ENCODE measurements around the gene PAPSS1.

The PAPSS1 gene

GRCh38 chr4:107625391-107625902 lies 94.6 kb downstream of the PAPSS1 start:
- no peak for DNase-seq

- no peak for DNase-seq
These were observed 96.0 kb downstream of the PAPSS1 start for GRCh38 chr4:107624024-107624423.

DNA sequence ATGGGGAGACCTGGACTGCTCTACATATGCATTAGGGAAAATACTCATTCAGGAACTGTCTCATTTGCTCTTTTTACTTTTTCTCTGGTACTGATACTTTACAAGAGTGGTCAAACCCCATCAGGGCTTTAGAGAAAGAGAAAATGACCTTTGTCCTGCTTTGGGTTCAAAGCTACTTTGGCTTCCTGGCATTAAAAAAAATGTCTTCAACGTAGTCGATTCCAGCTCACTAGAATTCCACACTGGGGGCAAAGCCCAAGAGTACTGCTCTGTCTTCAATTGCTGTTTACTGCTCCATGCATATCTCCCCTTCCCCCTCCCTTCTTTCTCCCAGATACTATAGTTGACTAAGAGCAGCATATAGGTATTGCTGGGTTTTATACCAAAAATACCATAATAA lies 98.0 kb downstream of the PAPSS1 start:
- no peak for DNase-seq

DNA sequence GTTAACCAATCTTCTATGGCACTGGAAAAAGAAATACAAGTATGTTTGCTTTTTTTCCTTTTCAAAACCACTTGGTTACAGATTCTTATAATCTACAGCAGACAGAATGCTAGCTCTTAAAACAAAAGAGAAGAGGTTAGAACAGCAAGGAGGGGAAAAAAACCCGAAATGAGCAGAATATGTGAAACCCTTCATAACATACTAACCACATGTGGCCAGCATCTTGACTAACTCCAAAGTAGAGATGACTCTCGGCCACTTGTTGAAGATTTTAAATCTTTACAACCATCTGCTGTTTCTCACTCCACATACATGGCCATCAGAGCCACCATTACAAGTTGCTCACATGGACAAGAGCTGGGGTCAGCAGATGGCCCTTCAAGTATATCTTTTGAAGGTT lies 100.3 kb downstream of the PAPSS1 start:
- no peak for DNase-seq

DNA sequence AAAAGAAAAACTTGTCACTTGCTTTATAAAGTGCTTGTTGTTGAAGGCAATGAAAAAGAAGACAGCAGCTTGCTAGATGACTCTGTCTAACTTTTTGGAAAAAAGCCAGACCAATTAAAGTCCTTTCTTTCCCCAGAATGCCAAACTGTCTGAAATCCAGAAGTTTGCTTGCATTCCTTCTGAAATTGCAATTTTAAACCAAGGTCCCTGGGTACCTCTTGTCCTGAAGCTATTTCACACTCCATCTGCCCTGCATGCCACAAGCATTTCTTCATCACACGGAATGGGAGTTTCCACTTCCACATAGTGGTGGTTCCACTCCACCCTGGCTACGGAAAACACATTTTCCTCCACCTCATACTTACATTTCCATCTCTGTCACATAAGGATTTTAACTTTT lies 101.0 kb downstream of the PAPSS1 start:
- DNase-seq = peak in 3 of 4 experiments; percentile 3 to 18 (median 6)

GRCh38 chr4:107618656-107619055 lies 101.4 kb downstream of the PAPSS1 start:
- no peak for DNase-seq

DNA sequence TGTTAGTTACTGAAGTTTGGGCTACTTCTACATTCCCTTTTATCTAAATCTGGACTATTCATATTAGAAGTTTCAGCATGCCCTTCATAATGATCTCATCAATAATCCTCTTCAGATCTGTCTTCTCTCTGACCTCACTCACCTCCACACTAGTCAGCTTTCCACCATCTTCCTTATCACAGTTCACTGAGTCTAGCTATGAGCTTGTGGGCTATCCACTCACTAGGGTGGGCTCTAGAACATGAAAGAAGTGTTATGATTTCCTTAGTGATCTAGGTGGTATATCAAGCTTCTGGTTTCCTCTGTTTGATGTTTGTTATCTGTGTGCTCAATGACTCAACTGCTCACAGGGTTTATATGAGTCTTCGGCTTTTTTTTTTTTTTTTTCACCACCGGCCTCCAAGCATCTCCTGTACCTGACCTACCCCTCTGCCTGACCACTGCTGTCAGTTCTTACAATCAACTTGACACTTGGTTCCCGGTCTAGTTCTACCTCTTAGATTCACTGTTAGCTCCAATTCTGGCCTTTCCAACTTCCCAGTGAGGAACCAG lies 103.1 kb downstream of the PAPSS1 start:
- DNase-seq = no peak

DNA sequence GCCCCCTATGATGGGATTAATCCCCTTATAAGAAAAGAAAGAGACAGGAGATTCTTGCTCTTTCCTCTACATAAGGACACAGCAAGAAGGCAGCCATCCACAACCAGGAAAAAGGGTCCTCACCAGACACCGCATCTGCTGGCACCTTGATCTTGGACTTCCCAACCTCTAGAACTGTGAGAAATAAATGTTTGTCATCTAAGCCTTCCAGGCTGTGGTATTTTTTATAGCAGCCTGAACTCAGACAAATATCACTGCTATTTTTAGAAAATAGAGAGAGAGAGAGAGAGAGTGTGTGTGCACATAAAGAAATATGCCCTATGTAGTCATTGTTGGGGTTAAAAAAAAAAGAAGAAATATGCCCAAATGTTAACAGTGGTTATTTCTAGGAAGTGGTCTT lies 104.2 kb downstream of the PAPSS1 start:
- no peak for DNase-seq

DNA sequence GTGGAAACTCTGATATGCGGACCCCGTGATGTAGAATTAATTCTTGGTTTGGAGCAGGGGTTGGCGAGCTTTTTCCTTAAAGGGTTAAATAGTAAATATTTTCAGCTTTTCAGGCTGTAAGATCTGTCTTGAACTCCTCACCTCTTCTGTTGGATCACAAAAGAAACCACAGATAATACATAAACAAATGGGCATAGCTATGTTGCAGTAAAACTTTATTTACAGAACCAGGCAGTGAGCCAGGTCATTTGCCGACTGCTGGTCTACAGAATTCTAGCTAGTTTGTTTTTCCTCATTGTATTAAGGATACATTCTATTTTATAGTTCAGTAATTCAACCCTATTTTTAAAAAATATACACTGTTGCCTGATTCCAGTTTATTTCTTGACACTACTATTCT lies 116.6 kb downstream of the PAPSS1 start:
- no peak for DNase-seq

DNA sequence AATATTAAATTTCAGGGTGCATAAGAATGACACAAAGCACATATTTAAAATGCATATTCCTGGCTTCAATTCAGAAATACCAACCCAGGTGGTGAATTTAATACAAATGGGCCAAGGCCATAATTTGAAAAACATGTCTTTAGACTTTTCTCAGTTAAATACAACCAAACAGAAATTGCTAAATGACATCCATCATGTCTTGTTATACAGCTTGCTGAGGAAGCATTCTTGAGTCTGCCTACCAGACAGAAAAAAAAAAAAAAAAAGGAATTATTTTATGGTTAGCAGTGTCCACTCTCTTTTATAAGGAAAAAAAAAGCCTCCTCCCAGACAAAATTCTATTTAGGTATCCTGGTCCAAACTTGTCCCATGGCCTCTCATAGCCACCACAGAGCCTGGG lies 119.1 kb downstream of the PAPSS1 start:
- no peak for DNase-seq

DNA sequence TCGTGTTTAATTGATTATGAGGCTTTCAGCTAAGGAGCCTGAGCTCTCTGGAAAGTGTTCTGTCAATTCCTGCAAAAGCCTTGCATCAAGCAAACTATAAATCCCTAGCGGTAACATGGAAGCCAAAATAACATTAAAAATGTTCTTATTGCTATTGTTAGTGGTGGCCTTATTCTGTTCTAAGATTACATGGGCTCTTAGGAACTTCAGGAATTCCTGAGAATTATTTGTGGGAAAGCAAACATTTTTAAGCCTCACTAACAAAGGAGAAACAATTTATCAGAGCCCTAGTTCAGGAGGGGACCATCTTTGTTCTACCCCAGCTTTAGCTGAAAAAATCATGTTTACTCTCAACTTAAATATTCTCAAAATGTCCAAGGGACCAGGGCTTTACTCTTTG lies 119.6 kb downstream of the PAPSS1 start:
- no peak for DNase-seq

DNA sequence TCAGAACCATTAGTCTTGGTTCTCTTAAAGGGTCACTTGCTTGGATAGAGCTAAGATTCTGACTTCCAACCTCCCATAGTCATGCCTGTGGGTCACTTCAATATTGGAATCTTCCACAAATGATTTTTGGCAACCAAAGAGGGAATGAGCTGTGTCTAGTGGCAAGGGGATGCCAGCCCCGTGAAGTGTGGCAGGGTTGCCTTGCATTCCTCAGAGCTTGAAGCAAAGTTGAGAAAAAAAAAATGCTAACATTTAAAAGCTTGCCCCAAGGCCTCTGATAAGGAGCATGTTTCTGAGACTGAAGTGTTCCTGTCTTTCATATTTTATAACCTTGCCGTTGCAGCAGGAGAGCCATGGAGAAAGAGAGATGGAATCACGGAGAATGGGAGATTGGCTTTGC lies 120.2 kb downstream of the PAPSS1 start:
- DNase-seq = no peak

DNA sequence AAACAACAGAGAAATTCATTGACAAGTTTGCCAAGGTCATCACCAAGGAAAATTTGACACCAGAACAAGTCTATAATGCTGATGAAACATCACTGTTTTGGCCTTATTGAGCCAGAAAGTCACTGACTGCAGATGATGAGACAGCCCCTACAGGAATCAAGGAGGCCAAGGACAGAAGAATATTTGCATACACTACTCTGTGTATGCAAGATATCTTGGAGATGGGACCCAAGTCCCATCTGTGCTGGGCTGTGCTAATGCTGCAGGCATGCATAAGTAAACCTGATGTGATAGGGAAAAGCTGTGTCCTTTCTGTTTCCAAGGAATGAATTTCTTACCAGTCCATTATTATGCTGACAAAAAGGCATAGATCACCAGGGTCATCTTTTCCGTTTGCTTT lies 126.8 kb downstream of the PAPSS1 start:
- no peak for DNase-seq

DNA sequence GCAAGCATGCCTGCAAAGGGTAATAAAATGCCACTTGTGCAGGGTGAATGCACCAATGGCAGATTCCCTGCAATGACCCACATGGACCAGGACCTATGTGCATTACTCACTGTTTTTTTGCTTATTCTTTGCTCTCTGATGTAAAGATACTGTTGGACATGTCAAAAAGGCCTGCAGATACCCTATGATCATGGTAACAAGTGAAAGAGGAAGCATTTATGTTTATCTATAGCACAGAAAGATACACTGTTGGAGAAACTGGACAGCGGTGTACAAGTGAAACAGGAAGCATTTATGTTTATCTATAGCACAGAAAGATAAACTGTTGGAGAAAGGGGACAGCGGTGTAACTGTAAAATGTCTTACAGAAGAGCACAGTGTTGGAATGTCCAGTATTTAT lies 127.5 kb downstream of the PAPSS1 start:
- peak in 2 of 4 experiments; percentile 11 to 14 for DNase-seq

DNA sequence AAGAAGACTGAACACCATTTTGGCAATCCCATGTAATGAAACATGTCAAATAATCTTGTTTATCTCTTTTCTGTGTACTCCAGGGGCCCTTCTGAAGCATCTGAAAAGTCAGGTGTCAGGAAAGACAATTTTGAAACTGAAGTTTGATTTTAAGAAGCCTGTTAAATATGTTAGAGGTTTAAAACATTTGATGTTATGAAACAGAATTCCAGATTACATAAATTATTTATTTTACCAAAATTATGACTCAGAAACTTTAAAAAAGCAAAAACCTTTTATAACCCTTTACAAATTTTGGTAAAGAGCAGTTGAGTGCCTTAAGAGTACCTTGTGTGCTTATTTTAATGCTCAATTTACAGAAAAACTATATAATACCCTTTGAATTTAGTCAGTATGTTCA lies 130.8 kb downstream of the PAPSS1 start:
- no peak for DNase-seq

DNA sequence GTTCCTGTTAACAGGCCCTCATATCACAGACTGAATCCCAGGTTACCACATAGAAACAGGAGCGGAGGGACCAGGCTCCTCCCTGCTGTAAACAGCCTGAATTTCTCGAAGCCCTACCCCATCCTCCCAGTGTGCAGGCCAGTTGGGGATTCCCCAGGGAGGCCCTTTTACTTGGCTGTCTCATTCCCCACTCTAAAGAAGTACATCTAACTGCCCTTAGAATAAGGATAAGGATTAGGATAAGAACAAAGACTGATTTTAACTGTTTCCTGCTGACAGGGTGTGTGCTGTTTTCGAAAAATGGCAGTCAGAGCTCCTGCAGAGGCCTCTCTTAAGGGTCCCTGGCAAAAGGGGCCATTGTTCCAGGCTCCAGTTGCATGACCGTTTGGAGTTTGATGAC lies 133.7 kb downstream of the PAPSS1 start:
- DNase-seq = no peak

GRCh38 chr4:107579099-107579498 lies 140.9 kb downstream of the PAPSS1 start:
- no peak for DNase-seq

- no peak for DNase-seq
These were observed 141.7 kb downstream of the PAPSS1 start for GRCh38 chr4:107578321-107578720.

DNA sequence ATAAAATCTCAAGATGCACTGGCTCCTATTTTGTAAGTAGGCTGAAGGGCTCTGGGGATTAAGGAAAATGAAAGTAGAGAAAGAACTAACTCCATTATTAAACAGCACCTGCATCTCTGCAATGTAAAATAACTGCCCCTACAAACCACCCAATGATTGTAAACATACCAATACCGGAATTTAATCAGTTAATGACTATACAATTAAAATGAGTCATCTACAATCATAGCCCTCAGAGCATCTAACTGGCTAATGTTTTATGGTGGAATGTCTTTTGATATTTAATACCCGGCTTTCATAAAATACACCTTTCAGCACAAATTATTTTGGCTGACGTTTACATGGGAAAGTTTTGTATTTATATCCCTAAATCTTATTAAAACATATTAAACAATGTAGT lies 142.3 kb downstream of the PAPSS1 start:
- DNase-seq = no peak

GRCh38 chr4:107575243-107575642 lies 144.8 kb downstream of the PAPSS1 start:
- no peak for DNase-seq

- no peak for DNase-seq
These were observed 147.8 kb downstream of the PAPSS1 start for GRCh38 chr4:107572281-107572680.

DNA sequence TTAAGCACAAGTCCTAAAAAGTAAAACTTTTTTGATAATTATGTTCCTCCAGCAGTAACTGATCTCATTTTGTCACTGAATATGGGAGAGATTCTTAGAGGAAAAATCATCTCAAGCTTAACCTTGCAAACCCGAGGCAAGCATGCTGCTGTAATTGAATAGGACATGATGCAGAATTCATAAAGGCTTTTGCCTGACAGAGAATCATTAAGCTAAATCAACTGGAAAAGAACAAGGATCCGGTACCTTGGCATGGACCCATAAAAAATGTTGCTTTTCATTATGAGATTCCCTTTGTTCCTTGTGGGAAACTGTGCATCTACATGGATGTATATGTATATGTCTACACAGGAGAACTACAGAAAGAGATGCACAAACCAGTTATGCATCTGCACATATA lies 149.1 kb downstream of the PAPSS1 start:
- no peak for DNase-seq

- no peak for DNase-seq
These were observed 155.7 kb downstream of the PAPSS1 start for GRCh38 chr4:107564326-107564725.

Measured in suppressor macrophage (primary cell).